IgD-negative memory B cell (primary cell): ENCODE results near the gene NAB1. TPM values are rescaled to one million over a fixed set of nuclear protein-coding genes. Genes with fewer than 3 reads are reported as not detected.
"Not testable (repeated sequence)": the region's sequence is repeated elsewhere in the genome, so short reads cannot be mapped to it uniquely, and the experiment has no call there.

ENCODE experiments used
- H3K27ac Mint-ChIP-seq, 3 donors: one replicate each; pipeline ENCODE4 v1.8.0; 2020 to 2022; ENCODE audit warnings: mild to moderate bottlenecking in 3 of 3, mixed read lengths in 3 of 3, moderate library complexity in 1 of 3
- H3K27me3 Mint-ChIP-seq: one replicate; pipeline ENCODE4 v1.8.0; 2021; ENCODE audit warnings: mixed read lengths
- H3K36me3 Mint-ChIP-seq: one replicate; pipeline ENCODE4 v1.8.0; 2020; ENCODE audit warnings: mild to moderate bottlenecking, mixed read lengths
- H3K4me1 Mint-ChIP-seq, 3 donors: one replicate each; pipeline ENCODE4 v1.8.0; 2020 to 2022; ENCODE audit warnings: mixed read lengths in 3 of 3, mild to moderate bottlenecking in 1 of 3
- H3K4me3 Mint-ChIP-seq, 4 donors: one replicate each; pipeline ENCODE4 v1.8.0; 2020 to 2022; ENCODE audit warnings: mild to moderate bottlenecking in 4 of 4, mixed read lengths in 4 of 4, moderate library complexity in 3 of 4
- H3K9me3 Mint-ChIP-seq, 3 donors: one replicate each; pipeline ENCODE4 v1.8.0; 2020 to 2021; ENCODE audit warnings: mixed read lengths in 3 of 3, mild to moderate bottlenecking in 1 of 3
- polyA plus RNA-seq: library from polyadenylated mRNA; unstranded; fragments of 300-500 nt; fragmentation: Illumina TruSeq; gene quantifications from one replicate; pipeline ENCODE4 v1.2.3, GENCODE V29; 2021

NAB1 gene
- polyA plus RNA-seq, 1 donor from 2014 or later: 3.5 TPM

- Mint-ChIP-seq H3K9me3 (no peaks in the 10 kb centered on the region), H3K27me3 (peaks cover 3% of the 10 kb centered on the region), H3K4me3 (peak overlapping the region in 1 of 4 donors; percentile 54), H3K4me1 (peaks cover 5 to 12% (median 9%) of the 10 kb centered on the region in 3 donors), H3K36me3 (no peaks in the 10 kb centered on the region), H3K27ac (no peak overlapping the region)
These were observed 52.7 kb downstream of the NAB1 start for GRCh38 chr2:190701586-190701985.

GRCh38 chr2:190705280-190705679, 56.4 kb downstream of the NAB1 start:
- Mint-ChIP-seq H3K27ac (peak overlapping the region in 1 of 3 donors; percentile 40), H3K27me3 (peaks cover 3% of the 10 kb centered on the region), H3K9me3 (peaks cover 1 to 4% (median 3%) of the 10 kb centered on the region in 3 donors), H3K4me3 (no peak overlapping the region), H3K4me1 (peaks cover 5 to 12% (median 9%) of the 10 kb centered on the region in 3 donors), H3K36me3 (no peaks in the 10 kb centered on the region)

- H3K36me3 Mint-ChIP-seq: no peaks in the 10 kb centered on the region
- no peak overlapping the region for H3K4me3 Mint-ChIP-seq
- no peak overlapping the region for H3K27ac Mint-ChIP-seq
- H3K9me3 Mint-ChIP-seq: peaks cover 1 to 4% (median 3%) of the 10 kb centered on the region in 3 donors
- peaks cover 2% of the 10 kb centered on the region for H3K27me3 Mint-ChIP-seq
- peaks cover 0 to 6% (median 2%) of the 10 kb centered on the region in 3 donors for H3K4me1 Mint-ChIP-seq
These were observed 58.8 kb downstream of the NAB1 start for GRCh38 chr2:190707726-190708125.

- H3K9me3 Mint-ChIP-seq, H3K4me3 Mint-ChIP-seq, H3K27ac Mint-ChIP-seq, H3K4me1 Mint-ChIP-seq, H3K36me3 Mint-ChIP-seq, H3K27me3 Mint-ChIP-seq: not testable (repeated sequence)
These were observed 59.8 kb downstream of the NAB1 start for GRCh38 chr2:190708650-190709049.

- Mint-ChIP-seq H3K27ac (peak overlapping the region in 2 of 3 donors; percentile 78 to 87), H3K27me3 (no peaks in the 10 kb centered on the region), H3K36me3 (no peaks in the 10 kb centered on the region), H3K9me3 (peaks cover 1 to 4% (median 3%) of the 10 kb centered on the region in 3 donors), H3K4me3 (no peak overlapping the region), H3K4me1 (no peaks in the 10 kb centered on the region)
These were observed 62.2 kb downstream of the NAB1 start for GRCh38 chr2:190711069-190711468.

- H3K27me3 Mint-ChIP-seq: no peaks in the 10 kb centered on the region
- peaks cover under 1 to 1% (median 1%) of the 10 kb centered on the region in 3 donors for H3K9me3 Mint-ChIP-seq
- H3K4me1 Mint-ChIP-seq: peaks cover 0 to 3% (median 3%) of the 10 kb centered on the region in 3 donors
- no peaks in the 10 kb centered on the region for H3K36me3 Mint-ChIP-seq
- no peak overlapping the region for H3K4me3 Mint-ChIP-seq
- H3K27ac Mint-ChIP-seq: no peak overlapping the region
These were observed 64.6 kb downstream of the NAB1 start for GRCh38 chr2:190713471-190713870.

- H3K27ac Mint-ChIP-seq: no peak overlapping the region
- H3K9me3 Mint-ChIP-seq: peaks cover 0 to 1% (median 0%) of the 10 kb centered on the region in 3 donors
These were observed 66.1 kb downstream of the NAB1 start for GRCh38 chr2:190714958-190715357.

GRCh38 chr2:190716176-190716807, 67.4 kb downstream of the NAB1 start:
- H3K9me3 Mint-ChIP-seq: no peaks in the 10 kb centered on the region
- no peak overlapping the region for H3K4me3 Mint-ChIP-seq
- H3K4me1 Mint-ChIP-seq: peaks cover 0 to 7% (median 5%) of the 10 kb centered on the region in 3 donors
- H3K27ac Mint-ChIP-seq: no peak overlapping the region
- H3K27me3 Mint-ChIP-seq: peaks cover 2% of the 10 kb centered on the region
- H3K36me3 Mint-ChIP-seq: no peaks in the 10 kb centered on the region

More at GRCh38 chr2:190714958-190715357, 66.1 kb downstream of the NAB1 start:
- H3K4me3 Mint-ChIP-seq: no peak overlapping the region
- no peaks in the 10 kb centered on the region for H3K27me3 Mint-ChIP-seq
- H3K36me3 Mint-ChIP-seq: no peaks in the 10 kb centered on the region
- peaks cover 0 to 7% (median 5%) of the 10 kb centered on the region in 3 donors for H3K4me1 Mint-ChIP-seq

GRCh38 chr2:190717306-190717705, 68.4 kb downstream of the NAB1 start:
- H3K36me3 Mint-ChIP-seq: no peaks in the 10 kb centered on the region
- H3K9me3 Mint-ChIP-seq: no peaks in the 10 kb centered on the region
- peaks cover 2% of the 10 kb centered on the region for H3K27me3 Mint-ChIP-seq
- no peak overlapping the region for H3K4me3 Mint-ChIP-seq
- H3K27ac Mint-ChIP-seq: peak overlapping the region in 1 of 3 donors; percentile 2
- peaks cover 0 to 9% (median 9%) of the 10 kb centered on the region in 3 donors for H3K4me1 Mint-ChIP-seq

- H3K27ac Mint-ChIP-seq: no peak overlapping the region
- H3K27me3 Mint-ChIP-seq: peaks cover 2% of the 10 kb centered on the region
These were observed 69.1 kb downstream of the NAB1 start for GRCh38 chr2:190717764-190718651.

GRCh38 chr2:190718652-190719526, 70.0 kb downstream of the NAB1 start:
- Mint-ChIP-seq H3K36me3 (no peaks in the 10 kb centered on the region), H3K9me3 (no peaks in the 10 kb centered on the region), H3K4me3 (peak overlapping the region in 1 of 4 donors; percentile 40), H3K4me1 (peaks cover 0 to 11% (median 9%) of the 10 kb centered on the region in 3 donors), H3K27me3 (peaks cover 2% of the 10 kb centered on the region), H3K27ac (no peak overlapping the region)

More at GRCh38 chr2:190717764-190718651, 69.1 kb downstream of the NAB1 start:
- Mint-ChIP-seq H3K4me1 (peaks cover 0 to 11% (median 9%) of the 10 kb centered on the region in 3 donors), H3K4me3 (peak overlapping the region in 2 of 4 donors; percentile 40 to 42), H3K9me3 (no peaks in the 10 kb centered on the region), H3K36me3 (no peaks in the 10 kb centered on the region)

- no peak overlapping the region for H3K4me3 Mint-ChIP-seq
- peaks cover 2% of the 10 kb centered on the region for H3K27me3 Mint-ChIP-seq
- H3K36me3 Mint-ChIP-seq: no peaks in the 10 kb centered on the region
- no peaks in the 10 kb centered on the region for H3K9me3 Mint-ChIP-seq
- H3K4me1 Mint-ChIP-seq: peaks cover 0 to 11% (median 9%) of the 10 kb centered on the region in 3 donors
- H3K27ac Mint-ChIP-seq: no peak overlapping the region
These were observed 71.4 kb downstream of the NAB1 start for GRCh38 chr2:190720276-190720675.

GRCh38 chr2:190720691-190721090, 71.8 kb downstream of the NAB1 start:
- Mint-ChIP-seq H3K36me3 (no peaks in the 10 kb centered on the region), H3K27ac (no peak overlapping the region), H3K4me1 (peaks cover 0 to 11% (median 9%) of the 10 kb centered on the region in 3 donors), H3K4me3 (no peak overlapping the region), H3K9me3 (no peaks in the 10 kb centered on the region), H3K27me3 (peaks cover 2% of the 10 kb centered on the region)

- Mint-ChIP-seq H3K27ac (no peak overlapping the region), H3K9me3 (no peaks in the 10 kb centered on the region), H3K4me3 (no peak overlapping the region), H3K36me3 (no peaks in the 10 kb centered on the region), H3K27me3 (peaks cover 2% of the 10 kb centered on the region), H3K4me1 (peaks cover 0 to 11% (median 9%) of the 10 kb centered on the region in 3 donors)
These were observed 73.3 kb downstream of the NAB1 start for GRCh38 chr2:190722061-190722759.
